ENCODE measurements around the gene ETFBKMT. TPM values are rescaled to one million over a fixed set of nuclear protein-coding genes. Genes with fewer than 3 reads are reported as not detected.
A peak's percentile ranks its signal among the peaks of the same experiment; 100 is the strongest.

The ETFBKMT gene, protein sequence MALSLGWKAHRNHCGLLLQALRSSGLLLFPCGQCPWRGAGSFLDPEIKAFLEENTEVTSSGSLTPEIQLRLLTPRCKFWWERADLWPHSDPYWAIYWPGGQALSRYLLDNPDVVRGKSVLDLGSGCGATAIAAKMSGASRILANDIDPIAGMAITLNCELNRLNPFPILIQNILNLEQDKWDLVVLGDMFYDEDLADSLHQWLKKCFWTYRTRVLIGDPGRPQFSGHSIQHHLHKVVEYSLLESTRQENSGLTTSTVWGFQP
- total RNA-seq (2014; rRNA removed; shearing (Covaris generic)), result 0.49 and 1.0 TPM in 2 replicates

DNA sequence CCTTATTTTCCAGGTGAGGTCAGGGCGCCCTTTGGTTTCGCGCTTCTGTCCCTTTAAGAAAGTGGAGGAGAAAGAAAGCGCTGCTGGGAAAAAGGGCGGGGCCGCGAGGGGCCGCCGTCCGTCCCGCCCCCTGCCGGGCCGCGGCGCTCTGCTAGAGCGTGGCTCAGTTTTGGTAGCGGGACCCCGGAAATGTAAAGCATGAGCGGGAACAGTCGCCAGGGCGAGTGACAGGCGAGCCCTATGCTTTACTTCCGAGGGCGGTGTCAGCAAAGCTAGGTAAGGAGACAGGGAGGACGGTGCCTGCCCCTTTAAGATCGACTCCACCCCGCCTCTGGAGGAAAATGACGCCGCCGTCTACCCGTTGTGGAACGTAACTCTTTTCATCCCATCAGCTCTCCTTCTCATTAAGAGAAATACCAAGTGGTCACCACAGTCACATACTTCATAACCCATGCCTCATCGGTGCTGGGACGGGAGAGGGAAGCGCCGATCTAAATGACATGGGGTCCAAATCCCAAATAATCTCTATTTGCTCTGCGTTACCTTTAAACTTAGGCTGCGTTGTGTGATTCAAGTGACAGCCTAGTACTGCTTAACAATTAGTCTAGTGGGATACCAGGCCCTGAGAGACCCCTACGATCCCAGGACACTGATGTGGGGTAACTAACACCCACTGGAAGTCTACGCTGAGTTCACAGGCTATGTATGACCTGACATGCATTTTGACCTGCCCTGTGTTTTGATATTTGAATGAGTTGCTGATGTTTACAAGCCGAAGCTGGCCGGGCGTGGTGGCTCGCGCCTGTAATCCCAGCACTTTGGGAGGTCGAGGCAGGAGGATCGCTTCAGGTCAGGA is at the start of gene ETFBKMT:
TSS of gene ETFBKMT (plus strand) at position 602 of the 856 bp plus-strand sequence. CDS start 2,266 bp downstream, outside the sequence.
- no peaks in the 10 kb centered on the region for H3K4me1 ChIP-seq
- H3K27me3 ChIP-seq, result 0 out of 2 replicates have a peak, but pooled peaks cover 2% of the 10 kb centered on the region
- H3K36me3 ChIP-seq, result no peaks in the 10 kb centered on the region
- DNase-seq, result peak; percentile 88 to 91
- H3K9me3 ChIP-seq (replicated peaks), result no peaks in the 10 kb centered on the region
- H3K27ac ChIP-seq, result peak within 1 kb of the TSS; percentile 55
- peak within 1 kb of the TSS; percentile 62 for H3K4me3 ChIP-seq

DNA sequence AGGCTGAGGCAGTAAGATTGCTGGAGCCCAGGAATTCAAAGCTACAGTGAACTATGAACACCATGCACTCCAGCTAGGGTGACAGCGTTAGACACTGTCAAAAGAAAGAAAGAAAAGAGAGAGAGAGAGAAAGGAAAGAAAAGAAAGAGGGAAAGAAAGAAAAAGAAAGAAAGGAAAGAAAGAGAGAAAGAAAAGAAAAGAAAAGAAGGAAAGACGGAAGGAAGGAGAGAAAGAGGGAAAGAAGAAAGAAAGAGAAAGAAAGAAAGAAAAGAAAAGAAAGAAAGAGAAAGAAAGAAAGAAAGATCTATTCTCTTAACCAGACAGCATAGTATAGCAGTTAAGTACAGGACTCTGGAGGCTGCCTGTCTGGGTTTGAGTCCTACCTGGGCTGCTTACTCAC is 46.7 kb upstream of the ETFBKMT start:
- no peak overlapping the region for H3K27ac ChIP-seq
- no peaks in the 10 kb centered on the region for H3K4me1 ChIP-seq
- no peaks in the 10 kb centered on the region for H3K27me3 ChIP-seq
- peaks cover 9% of the 10 kb centered on the region for H3K9me3 ChIP-seq (replicated peaks)
- no peak for DNase-seq
- no peaks in the 10 kb centered on the region for H3K36me3 ChIP-seq
- H3K4me3 ChIP-seq, result no peak overlapping the region

DNA sequence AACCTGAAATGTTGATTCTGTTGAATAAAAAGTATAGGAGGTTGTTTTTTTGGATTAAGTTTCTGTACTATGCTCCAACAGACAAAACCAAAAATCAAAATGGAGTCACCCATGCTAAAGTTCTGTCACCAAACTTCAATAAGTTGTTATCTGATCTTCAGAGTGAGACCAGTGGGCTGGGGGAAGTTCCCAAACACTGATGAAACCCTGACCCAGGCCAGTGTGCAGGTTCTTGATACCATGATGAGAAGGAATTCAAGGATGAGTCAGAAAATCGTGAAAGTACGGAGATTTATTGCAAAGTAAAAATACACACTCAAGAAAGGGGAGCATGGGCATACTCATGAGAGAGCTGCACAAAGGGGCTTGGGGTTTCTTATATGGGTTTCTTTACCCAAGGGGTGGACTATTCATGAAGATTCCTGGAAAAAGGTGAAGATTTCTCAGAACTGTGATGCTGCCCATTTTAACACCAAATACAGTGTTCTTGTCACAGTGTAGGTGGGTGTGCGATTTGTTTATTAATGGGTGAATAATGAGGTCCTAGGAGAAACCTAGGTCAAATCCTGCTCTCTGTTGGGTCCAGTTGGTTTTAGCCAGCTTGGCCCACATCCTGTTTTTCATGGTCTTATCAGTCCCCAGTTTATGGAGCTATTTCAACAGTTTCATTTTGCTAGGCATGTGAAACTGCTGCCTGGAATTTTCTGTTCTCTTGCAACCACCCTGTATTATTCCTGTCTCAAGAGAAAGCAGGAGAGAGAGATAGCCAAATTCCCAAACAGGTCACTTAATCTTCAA is 41.1 kb upstream of the ETFBKMT start:
- no peak overlapping the region for H3K4me3 ChIP-seq
- no peak overlapping the region for H3K27ac ChIP-seq
- H3K36me3 ChIP-seq, result no peaks in the 10 kb centered on the region
- H3K27me3 ChIP-seq, result no peaks in the 10 kb centered on the region
- H3K9me3 ChIP-seq (replicated peaks), result no peaks in the 10 kb centered on the region
- DNase-seq, result no peak
- no peaks in the 10 kb centered on the region for H3K4me1 ChIP-seq

DNA sequence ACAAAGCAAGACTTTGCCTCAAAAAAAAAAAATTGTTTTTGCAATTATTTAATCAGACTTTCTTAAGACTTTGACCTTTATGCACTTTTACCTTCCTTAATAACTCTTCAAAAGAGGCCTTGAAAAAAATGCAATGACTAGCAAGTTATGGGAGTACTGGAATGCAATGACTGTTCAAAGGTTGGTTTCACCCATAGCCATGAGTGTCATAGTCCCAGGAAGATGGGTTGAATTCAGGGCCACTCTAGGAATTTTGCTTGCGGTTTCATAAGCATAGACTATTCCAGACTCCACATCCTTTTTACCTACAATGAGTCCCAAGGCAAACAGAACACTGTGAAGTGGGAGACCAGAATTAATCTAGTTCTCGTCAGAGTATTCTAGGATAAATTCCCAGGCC is 39.2 kb upstream of the ETFBKMT start:
- H3K4me3 ChIP-seq, result no peak overlapping the region
- no peaks in the 10 kb centered on the region for H3K4me1 ChIP-seq
- no peaks in the 10 kb centered on the region for H3K9me3 ChIP-seq (replicated peaks)
- no peak for DNase-seq
- no peaks in the 10 kb centered on the region for H3K36me3 ChIP-seq
- H3K27me3 ChIP-seq, result no peaks in the 10 kb centered on the region
- no peak overlapping the region for H3K27ac ChIP-seq

DNA sequence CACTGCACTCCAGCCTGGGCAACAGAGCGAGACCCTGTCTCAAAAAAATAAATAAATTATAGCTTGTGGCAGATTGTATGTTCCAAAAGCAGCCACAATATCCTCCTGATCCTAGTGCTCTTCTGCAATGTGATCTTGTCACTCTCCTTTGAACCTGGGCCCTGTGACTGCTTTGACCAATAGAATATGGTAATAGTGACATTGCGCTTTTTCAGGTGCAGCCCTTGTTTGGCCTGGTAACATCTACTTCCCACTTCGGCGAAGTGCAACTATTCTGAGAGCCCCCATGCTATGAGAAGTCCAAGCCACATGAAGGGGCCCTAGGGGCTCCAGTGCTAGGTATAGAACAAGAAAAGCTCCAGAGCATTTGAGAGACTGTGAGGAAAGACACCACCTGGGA is 37.5 kb upstream of the ETFBKMT start:
- no peak overlapping the region for H3K27ac ChIP-seq
- no peaks in the 10 kb centered on the region for H3K36me3 ChIP-seq
- no peak overlapping the region for H3K4me3 ChIP-seq
- H3K27me3 ChIP-seq, result no peaks in the 10 kb centered on the region
- H3K9me3 ChIP-seq (replicated peaks), result no peaks in the 10 kb centered on the region
- H3K4me1 ChIP-seq, result no peaks in the 10 kb centered on the region
- no peak for DNase-seq

DNA sequence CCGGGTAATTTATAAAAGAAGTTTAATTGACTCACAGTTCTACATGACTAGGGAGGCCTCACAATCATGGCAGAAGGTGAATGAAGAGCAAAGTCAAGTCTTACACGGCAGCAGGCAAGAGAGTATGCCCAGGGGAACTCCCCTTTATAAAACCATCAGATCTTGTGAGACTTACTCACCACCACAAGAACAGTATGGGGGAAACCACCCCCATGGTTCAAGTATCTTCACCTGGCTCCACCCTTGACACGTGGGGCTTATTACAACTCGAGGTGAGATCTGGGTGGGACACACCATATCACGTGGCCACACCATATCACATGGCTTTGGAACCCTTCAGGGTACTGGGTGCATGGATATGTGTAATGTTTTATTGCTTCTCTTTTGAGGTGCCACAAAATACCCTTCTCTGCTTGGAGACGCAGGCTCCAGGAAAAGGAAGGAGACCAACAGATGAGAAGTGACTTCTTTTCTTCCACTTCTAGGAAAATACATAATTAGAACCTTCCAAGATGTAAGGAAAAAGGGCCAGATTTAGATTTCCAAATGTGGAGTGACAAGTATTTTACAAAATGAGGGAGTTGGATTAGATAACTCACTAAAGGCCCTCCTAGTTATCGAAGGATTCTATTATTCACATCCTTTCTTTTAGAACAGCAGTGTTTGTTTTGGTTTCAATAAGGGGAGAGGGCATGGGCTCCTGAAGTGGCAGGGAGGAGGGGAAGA is 33.1 kb upstream of the ETFBKMT start:
- no peak for DNase-seq
- H3K4me1 ChIP-seq, result peaks cover 7% of the 10 kb centered on the region; the same call in 1 of the 2 replicates
- H3K4me3 ChIP-seq, result no peak overlapping the region
- H3K27me3 ChIP-seq, result no peaks in the 10 kb centered on the region
- no peaks in the 10 kb centered on the region for H3K36me3 ChIP-seq
- H3K9me3 ChIP-seq (replicated peaks), result no peaks in the 10 kb centered on the region
- no peak overlapping the region for H3K27ac ChIP-seq

DNA sequence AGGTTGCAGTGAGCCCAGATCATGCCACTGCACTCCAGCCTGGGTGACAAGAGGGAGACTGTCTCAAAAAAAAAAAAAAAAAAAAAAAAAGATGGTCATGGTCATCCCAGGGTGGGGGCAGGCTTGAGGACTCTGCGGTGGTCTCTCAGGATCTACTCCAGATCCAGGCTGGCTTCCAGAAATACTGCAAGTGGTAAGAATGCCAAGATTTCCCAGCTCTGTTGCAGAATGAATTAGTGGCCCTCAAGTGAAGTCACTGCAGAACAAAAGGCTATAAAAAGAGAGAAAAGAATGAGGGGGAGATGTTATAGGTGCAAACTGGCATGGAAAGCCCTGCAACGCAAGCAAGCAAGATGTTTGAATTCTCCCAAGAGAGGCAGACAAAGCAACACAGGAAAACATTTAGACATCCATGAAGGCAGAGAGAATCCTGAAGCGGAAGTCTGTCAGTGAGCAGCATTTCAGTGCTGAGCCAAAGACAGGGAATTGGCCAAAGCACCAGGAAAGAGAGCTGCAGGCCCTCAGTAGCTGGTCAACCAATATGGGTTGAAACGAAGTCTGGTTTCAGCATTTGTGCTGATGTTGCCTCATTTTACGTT is 31.9 kb upstream of the ETFBKMT start:
- no peaks in the 10 kb centered on the region for H3K27me3 ChIP-seq
- no peak overlapping the region for H3K27ac ChIP-seq
- no peaks in the 10 kb centered on the region for H3K9me3 ChIP-seq (replicated peaks)
- H3K36me3 ChIP-seq, result no peaks in the 10 kb centered on the region
- peaks cover 7% of the 10 kb centered on the region; the same call in 1 of the 2 replicates for H3K4me1 ChIP-seq
- no peak overlapping the region for H3K4me3 ChIP-seq
- no peak for DNase-seq

DNA sequence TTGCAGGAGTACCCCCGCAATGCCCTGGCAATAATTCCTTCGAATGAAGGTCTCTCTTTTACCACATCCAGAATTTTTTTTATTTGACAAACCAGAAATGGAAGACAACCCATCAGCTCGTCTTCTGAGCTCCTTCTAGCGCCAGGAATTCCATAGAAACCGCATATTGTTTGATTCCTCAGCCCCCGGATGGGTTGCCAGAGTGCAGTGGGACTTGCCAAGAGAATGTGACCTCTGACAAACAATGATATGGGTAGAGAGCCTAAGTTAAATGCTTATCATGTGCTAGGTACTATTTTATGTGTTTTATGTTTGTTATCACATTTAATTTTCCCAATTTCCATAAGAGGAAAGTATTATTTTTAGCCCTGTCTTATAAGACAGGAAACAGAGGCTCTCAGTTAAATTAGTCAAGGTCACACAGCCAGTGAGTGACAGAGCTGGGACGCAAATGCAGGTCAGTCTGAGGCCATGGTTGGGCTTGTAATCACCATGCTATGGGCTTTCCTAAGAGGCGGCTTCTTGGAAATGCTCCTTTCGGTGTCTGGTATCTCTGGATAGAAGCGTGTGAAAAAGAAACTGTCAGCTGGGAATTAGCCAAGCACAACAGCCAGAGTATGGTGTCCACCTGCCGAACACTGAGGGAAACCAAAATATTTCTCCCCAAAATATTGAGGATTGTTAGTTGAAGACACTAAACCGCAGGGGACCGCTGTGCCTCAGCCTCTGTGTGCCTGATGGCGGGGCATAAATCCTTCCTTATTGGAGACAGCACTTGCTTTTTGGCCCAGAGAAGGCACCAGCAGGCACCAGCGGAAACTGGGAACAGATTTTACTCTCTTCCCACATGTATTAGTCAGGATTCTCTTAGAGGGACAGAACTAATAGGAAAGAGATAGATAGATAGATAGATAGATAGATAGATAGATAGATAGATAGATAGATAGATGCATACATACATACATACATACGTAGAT is 29.4 kb upstream of the ETFBKMT start:
- H3K4me3 ChIP-seq, result peak overlapping the region; percentile 38
- H3K36me3 ChIP-seq, result no peaks in the 10 kb centered on the region
- peak; percentile 53 to 72 for DNase-seq
- H3K27me3 ChIP-seq, result no peaks in the 10 kb centered on the region
- H3K27ac ChIP-seq, result peak overlapping the region; percentile 37
- no peaks in the 10 kb centered on the region for H3K9me3 ChIP-seq (replicated peaks)
- peaks cover 7% of the 10 kb centered on the region; the same call in 1 of the 2 replicates for H3K4me1 ChIP-seq

DNA sequence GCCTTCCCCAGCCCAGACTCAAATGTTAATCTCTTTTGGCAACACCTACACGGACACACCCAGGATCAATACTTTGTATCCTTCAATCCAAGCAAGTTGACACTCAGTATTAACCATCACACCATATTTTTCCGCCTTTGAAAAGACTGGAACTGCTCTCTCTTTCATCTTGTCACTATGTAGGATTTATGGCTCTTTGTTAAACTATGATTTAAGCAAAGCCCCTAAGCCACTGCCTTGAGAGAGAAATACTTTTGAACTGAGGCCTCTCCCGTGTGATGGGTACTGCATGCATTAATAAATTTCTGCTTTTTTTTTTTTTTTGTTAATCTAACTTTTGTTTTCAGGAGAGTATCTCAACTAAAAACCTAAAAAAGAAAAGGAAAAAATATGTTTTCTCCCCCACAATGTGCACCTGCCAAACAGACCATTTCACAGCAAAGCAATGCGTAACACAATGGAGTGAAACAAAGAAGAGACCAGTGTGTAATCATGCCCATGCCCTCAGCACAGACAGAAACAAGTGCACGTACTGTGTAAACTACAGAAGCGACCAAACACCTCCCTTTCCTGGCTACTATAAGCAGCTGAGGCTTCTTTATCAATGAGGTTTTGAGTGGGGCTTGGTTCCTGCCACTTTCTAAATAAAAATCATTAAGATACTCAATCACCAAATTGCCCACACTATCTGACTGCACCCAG is 28.3 kb upstream of the ETFBKMT start:
- no peak for DNase-seq

DNA sequence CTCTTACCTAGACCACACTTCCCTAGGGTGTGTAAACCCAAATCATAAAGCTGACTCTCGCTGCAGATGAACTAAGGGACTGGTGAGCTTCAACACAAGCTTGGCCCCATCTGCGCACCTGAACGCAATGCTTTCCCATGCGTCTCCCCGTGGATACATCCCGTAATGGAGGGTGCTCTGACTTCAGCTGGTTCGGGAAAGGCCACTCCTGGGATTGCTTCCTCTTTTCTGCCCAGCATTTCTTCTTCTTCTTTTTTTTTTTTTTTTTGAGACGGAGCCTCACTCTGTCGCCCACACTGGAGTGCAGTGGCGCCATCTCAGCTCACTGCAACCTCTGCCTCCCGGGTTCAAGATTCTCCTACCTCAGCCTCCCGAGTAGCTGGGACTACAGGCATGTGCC is 27.7 kb upstream of the ETFBKMT start:
- DNase-seq, result no peak
- Histone ChIP-seq H3K36me3 (no peaks in the 10 kb centered on the region), H3K9me3 (replicated peaks) (no peaks in the 10 kb centered on the region), H3K27ac (no peak overlapping the region), H3K4me3 (no peak overlapping the region), H3K4me1 (peaks cover 7% of the 10 kb centered on the region; the same call in 1 of the 2 replicates), H3K27me3 (no peaks in the 10 kb centered on the region)

More for the DNA sequence above, 28.3 kb upstream of the ETFBKMT start:
- no peaks in the 10 kb centered on the region for H3K27me3 ChIP-seq
- H3K36me3 ChIP-seq, result no peaks in the 10 kb centered on the region
- no peaks in the 10 kb centered on the region for H3K9me3 ChIP-seq (replicated peaks)
- no peak overlapping the region for H3K4me3 ChIP-seq
- peaks cover 7% of the 10 kb centered on the region; the same call in 1 of the 2 replicates for H3K4me1 ChIP-seq
- no peak overlapping the region for H3K27ac ChIP-seq

DNA sequence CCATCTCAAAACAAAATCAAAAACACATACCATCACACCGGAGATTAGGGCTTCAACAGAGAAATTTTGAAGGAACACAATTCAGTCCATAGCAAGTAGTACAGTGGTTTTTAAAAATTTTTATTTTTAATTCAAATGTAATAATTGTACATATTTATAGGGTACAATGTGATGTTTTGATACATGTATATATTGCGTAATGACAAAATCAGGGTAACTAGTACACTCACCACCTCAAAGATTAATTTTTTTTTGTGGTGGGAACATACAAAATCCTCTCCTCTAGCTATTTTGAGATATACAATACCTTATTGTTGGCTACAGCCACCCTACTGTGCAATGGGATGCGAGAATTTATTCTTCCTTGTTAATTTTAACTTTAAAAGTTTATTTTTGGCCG is 26.0 kb upstream of the ETFBKMT start:
- Histone ChIP-seq H3K27ac (no peak overlapping the region), H3K27me3 (no peaks in the 10 kb centered on the region), H3K36me3 (no peaks in the 10 kb centered on the region), H3K9me3 (replicated peaks) (no peaks in the 10 kb centered on the region), H3K4me1 (peaks cover 7% of the 10 kb centered on the region; the same call in 1 of the 2 replicates), H3K4me3 (no peak overlapping the region)
- no peak for DNase-seq

DNA sequence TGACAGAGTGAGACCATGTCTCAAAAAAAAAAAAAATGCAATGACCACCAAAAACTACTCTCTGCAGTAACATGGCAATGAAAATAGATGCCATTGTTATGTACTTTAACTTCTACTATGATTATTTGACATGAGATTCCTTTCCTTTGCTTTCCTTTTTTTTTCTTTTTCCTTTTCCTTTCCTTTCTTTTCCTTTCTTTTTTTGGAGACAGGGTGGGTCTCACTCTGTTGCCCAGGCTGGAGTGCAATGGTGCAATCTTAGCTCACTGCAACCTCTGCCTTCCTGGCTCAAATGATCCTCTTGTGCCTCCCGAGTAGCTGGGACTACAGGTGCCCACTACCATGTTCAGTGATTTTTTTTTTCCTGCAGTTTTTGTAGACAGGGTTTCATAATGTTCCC is 24.9 kb upstream of the ETFBKMT start:
- Histone ChIP-seq H3K4me1 (peaks cover 3% of the 10 kb centered on the region; the same call in 1 of the 2 replicates), H3K36me3 (no peaks in the 10 kb centered on the region), H3K4me3 (no peak overlapping the region), H3K9me3 (replicated peaks) (no peaks in the 10 kb centered on the region), H3K27ac (no peak overlapping the region), H3K27me3 (no peaks in the 10 kb centered on the region)
- DNase-seq, result no peak
